HG02870 (cell line): ENCODE results near the gene KLHDC10.
"Not testable (repeated sequence)": the region's sequence is repeated elsewhere in the genome, so short reads cannot be mapped to it uniquely, and the experiment has no call there.

ENCODE experiments used
- ATAC-seq: cut with Tn5 transposase; IDR thresholded peaks from one replicate; pipeline ENCODE4 v1.9.1; 2021; ENCODE audit warnings: mild to moderate bottlenecking, moderate library complexity; ENCODE audit not compliant: unreplicated experiment

KLHDC10 gene, protein sequence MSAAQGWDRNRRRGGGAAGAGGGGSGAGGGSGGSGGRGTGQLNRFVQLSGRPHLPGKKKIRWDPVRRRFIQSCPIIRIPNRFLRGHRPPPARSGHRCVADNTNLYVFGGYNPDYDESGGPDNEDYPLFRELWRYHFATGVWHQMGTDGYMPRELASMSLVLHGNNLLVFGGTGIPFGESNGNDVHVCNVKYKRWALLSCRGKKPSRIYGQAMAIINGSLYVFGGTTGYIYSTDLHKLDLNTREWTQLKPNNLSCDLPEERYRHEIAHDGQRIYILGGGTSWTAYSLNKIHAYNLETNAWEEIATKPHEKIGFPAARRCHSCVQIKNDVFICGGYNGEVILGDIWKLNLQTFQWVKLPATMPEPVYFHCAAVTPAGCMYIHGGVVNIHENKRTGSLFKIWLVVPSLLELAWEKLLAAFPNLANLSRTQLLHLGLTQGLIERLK

DNA sequence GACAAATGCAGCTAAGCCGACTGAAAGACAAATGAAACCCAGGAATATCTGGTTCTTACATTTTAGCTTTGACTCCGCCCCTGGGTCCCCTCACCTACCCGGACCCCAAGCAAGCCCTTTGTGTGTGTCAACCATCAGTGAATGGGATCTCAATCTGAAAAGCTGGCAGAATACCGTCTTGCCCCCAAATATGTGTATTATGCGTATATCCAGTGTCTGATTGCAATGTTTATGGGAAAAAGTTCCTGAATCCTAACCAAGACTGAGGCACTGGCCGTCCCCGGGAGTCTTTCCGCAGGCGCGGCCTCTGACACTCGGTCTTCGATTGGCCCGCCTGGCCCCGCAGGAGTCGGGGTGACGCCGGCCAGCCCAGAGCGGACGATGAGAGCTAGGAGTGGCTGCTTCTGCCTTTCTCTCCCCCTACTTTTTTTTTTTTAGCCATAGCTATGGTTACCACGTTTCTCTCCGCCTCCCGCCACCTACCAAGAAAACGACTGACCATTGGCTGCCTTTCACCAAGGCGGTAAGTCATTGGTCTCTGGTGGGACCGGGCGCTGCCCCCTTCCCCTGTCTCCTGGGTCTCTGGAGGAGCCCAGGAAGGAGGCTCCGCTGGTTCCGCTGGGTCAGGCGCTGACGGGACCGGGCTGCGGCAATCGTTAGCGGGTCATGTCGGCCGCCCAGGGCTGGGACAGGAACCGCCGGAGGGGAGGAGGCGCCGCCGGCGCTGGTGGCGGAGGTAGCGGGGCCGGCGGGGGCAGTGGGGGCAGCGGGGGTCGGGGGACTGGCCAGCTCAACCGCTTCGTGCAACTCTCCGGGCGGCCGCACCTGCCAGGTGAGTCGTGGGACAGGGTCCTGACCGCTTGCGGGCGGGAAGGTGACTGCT is at the start of gene KLHDC10:
KLHDC10 (plus strand) TSS at position 557 of the 883 bp plus-strand sequence; CDS start at position 667, 110 bp downstream.
- peak; percentile 97 for ATAC-seq

DNA sequence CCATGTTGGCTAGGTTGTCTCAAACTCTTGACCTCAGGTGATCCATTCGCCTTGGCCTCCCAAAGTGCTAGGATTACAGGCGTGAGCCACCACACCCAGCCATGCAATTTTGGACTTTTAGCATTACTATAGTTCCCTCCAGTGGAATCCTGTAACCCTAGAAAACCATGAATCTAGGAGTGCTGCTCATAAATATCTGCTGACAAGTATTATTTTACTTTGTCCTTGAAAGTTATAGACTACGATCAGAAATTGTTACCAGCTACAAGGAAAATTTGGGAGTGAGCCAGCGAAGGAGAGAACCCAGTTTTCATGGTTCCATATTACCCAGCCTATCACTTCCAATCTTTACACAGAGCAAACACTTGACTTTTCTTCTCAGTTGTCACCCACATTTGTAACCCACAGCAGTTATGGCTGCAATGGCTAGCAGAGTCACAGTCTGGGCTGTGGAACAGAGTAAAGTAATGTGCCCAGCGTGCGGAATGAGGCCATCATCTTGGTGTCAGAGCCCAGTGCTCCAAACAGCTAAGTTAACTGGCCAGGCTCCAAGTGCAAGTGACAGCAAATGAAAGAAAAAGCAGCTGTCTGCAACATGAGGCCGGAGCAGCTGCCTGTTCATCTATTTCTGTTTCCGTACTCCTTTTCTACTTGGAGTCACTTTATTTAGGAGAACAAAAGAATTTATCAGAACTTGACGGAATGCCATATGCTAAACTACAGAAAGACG is 49.1 kb upstream of the KLHDC10 start:
- no peak for ATAC-seq

DNA sequence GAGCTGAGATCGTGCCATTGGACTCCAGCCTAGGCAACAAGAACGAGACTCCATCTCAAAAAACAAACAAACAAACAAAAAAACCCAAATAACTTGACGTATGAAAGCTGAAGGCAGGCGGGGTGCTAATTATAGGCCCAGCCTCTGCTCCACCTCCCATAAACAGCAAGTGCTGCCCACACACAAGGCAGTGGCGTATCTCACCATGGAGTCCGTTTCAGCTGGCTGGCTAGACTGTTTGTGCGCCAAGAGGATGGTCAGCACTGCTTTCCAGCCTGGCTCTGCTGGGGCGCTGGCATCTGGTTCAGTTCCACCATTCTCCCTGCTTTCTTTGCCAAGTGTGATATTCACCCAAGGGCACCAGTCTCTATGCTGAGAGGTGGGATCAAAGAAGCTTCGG is 48.2 kb upstream of the KLHDC10 start:
- no peak for ATAC-seq

DNA sequence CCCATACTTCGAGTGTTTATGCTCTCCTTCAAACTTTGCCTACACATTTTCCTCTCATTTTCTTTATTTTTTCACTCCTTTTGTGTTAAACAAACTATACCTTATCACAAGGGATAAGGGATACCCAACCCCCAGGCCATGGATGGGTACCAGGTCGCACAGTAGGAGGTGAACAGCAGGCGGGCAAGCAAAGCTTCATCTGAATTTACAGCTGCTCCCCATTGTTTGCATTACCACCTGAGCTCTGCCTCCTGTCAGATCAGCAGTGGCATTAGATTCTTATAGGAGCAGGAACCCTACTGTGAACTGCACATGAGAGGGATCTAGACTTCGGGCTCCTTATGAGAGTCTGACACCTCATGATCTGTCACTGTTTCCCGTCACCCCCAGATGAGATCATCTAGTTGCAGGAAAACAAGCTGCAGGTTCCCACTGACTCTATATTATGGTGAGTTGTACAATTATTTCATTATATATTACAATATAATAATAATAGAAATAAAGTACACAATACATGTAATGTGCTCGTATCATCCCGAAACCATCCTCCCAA is 47.6 kb upstream of the KLHDC10 start:
- no peak for ATAC-seq

DNA sequence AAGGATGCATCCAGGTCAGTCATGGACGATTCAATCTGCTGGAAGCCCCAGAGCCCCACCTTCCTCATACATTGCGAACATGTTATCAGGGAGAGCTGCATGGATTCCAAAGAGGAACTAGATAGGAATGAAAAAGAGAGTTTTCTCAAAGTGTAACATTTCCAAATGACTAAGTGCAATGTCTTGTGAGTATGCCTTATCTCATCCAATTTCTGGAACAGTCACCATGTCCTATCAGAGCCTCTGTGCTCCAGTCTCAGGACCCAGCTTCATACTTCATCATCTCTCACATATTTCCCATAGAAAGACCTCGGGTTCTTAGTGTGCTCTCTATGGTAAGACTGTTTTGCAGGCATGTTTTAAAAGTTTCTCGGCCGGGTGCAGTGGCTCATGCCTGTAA is 45.9 kb upstream of the KLHDC10 start:
- no peak for ATAC-seq

DNA sequence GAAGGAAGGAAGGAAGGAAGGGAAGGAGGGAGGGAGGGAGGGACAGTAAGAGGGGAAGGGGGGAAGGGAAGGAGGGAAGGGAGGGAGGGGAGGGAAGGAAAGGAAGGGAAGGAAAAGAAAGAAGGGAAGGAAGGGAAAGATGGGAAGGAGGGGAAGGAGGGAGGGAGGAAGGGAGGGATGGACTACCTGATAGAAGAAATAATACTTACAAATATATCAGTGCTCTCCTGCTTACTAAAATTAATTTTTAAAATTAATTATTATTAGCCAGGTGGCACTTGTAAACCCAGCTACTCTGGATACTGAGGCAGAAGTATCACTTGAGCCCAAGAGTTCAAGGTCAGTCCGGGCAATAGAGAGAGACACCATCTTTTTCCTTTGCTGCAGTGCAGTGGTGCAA is 37.6 kb upstream of the KLHDC10 start:
- ATAC-seq, result no peak

DNA sequence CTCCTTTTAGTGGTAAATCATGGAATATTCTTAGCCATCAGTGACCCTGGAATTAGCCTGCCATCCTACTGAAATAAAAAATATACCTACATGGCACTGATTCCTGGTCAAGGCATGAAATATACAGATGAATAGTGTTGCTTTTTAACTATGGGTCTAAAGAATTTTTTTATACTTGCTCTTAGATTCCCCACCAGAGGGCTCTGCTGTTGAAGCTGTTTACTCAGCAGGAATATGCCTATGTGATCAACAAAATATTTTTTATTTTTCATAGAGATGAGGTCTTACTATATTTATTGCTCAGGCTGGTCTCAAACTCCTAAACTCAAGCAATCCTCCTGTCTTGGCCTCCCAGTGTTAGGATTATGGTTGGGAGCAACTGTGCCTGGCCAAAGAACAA is 32.6 kb upstream of the KLHDC10 start:
- no peak for ATAC-seq

DNA sequence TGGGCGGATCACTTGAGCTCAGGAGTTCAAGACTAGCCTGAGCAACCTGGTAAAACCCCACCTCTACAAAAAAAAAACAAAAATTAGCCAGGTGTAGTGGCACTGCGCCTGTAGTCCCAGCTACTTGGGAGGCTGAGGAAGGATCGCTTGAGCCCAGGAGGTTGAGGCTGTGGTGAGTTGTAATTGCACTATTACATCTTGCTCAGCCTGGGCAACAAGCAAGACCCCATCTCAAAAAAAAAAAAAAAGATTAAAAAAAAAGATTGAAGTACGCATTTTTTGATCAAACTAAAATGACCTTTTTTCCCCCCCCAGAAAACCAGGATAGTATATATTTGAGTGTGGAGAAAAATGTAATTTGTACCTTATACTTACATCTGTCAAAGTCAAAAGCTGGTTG is 29.8 kb upstream of the KLHDC10 start:
- ATAC-seq, result no peak

DNA sequence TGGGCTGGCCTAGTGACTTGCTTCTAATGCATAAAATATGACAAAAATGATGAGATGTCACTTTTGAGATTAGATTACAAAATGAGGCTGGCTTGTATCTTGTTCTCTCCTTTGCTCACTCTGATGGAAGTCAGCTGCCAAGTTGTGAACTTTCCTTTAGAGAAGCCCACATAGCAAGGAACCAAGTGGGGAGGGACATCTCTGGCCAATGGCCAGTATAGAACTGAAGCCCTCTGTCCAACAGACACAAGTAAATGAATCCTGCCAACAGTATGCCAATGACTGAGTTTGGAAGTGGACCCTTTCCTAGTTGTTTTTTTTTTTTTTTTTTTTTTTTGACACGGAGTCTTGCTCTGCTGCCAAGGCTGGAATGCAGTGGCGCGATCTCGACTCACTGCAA is 22.5 kb upstream of the KLHDC10 start:
- no peak for ATAC-seq

DNA sequence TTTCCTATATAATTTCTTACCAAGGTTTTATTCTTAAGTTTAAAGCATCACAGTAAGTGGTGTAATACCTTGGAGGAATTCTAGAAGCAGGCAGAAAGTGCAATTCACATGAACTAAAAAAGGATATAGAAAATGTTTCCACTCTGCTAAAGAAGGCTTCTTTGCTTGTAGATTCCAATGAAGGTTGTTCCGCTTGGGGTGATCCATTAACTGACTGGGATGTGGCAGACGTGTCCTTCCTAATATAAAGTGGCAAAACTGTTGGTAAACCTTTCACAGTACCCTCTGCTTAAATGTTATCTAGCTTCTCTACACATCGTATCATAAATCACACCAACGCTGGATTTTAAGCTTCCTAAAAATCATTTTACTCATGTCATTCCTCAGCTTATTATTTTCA is 21.4 kb upstream of the KLHDC10 start:
- ATAC-seq, result no peak

DNA sequence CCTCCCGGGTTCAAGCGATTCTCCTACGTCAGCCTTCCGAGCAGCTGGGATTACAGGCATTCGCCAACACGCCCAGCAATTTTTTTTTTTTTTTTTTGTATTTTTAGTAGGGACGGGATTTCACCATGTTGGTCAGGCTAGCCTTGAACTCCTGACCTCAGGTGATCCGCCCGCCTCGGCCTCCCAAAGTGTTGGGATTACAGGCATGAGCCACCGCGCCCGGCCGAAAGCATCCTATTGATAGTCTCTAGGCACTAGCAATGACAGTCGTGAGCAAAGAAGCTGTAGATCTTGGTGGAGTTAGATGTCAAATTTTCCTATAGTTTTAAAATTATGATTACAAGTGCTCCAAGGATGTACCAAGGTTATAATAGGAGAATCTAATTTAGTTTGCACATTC is 18.1 kb upstream of the KLHDC10 start:
- ATAC-seq, result not testable (repeated sequence)

DNA sequence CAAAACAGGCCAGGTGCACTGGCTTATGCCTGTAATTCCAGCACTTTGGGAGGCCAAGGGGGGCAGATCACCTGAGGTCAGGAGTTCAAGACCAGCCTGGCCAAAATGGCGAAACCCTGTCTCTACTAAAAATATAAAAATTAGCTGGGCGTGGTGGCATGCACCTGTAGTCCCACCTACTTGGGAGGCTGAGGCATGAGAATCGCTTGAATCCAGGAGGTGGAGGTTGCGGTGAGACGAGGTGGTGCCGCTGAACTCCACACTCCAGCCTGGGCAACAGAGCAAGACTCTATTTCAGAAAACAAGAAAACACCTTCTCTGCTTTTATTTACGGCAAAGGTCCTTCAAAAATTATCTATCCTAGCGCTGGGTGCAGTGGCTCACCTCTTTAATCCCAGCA is 15.1 kb upstream of the KLHDC10 start:
- ATAC-seq, result not testable (repeated sequence)

DNA sequence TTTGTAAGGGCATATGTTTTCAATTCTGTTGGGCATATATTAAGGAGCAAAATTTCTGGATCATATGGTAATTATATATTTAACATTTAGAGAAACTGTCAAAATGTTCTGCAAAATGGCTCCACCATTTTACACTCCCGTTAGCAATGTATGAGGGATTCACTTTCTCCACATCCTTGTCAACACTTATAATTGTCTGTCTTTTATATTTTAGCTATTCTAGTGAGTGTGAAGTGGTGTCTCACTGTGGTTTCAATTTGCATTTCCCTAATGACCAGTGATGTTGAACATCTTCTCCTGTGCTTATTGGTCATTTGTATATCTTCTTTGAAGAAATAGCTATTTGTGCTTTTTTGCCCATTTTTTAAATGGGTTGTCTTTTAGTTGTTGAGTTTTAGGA is 8.1 kb upstream of the KLHDC10 start:
- no peak for ATAC-seq

DNA sequence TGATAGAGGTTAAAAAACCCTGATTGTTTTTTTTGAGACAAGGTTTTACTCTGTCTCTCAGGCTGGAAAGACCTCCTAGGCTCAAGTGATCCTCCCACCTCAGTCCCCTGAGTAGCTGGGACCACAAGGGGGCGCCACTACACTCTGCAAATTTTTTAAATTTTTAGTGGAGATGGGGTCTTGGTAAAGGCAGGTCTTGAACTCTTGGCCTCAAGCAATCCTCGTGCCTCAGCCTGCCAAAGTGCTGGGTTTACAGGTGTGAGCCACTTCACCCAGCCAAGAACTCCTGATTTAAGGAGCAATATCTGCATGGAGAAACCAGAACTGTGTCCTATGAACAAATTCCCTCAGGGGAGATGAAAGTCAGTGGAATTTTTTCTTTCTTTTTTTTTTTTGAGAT is 7.3 kb upstream of the KLHDC10 start:
- no peak for ATAC-seq

DNA sequence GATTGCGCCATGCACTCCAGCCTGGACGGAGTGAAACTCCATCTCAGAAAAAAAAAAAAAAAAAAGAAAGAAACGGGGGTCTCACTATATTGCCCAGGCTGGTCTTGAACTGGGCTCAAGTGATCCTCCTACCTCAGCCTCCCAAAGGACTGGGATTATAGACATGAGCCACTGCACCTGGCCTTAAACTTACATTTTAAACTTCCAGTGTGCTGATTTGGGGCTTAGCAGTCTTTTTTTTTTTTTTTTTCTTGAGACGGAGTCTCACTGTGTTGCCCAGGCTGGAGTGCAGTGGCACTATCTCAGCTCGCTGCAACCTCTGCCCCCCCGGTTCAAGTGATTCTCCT is 5.8 kb upstream of the KLHDC10 start:
- not testable (repeated sequence) for ATAC-seq

DNA sequence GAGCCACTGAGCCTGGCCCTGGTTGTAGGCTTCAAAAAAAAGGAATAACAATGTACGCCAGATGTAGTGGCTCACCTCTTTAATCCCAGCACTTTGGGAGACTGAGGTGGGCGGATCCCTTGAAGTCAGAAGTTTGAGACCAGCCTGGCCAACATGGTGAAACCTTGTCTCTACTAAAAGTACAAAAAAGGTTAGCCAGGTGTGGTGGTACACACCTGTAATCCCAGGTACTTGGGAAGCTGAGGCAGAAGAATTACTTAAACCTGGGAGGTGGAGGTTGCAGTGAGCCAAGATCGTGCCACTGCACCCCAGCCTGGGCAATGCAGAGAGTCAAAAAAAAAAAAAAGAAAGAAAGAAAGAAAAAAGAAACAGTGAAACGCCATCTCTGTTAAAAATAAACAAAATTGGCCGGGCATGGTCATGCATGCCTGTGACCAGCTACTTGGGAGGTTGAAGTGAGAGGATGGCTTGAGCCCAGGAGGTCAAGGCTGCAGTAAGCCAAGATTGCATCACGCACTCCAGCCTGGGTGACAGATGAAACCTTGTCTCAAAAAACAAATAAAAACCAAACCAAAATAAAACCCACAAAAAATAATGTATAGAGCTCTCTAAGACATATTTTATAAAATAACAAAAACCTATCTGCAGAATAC is 4.7 kb upstream of the KLHDC10 start:
- no peak for ATAC-seq

DNA sequence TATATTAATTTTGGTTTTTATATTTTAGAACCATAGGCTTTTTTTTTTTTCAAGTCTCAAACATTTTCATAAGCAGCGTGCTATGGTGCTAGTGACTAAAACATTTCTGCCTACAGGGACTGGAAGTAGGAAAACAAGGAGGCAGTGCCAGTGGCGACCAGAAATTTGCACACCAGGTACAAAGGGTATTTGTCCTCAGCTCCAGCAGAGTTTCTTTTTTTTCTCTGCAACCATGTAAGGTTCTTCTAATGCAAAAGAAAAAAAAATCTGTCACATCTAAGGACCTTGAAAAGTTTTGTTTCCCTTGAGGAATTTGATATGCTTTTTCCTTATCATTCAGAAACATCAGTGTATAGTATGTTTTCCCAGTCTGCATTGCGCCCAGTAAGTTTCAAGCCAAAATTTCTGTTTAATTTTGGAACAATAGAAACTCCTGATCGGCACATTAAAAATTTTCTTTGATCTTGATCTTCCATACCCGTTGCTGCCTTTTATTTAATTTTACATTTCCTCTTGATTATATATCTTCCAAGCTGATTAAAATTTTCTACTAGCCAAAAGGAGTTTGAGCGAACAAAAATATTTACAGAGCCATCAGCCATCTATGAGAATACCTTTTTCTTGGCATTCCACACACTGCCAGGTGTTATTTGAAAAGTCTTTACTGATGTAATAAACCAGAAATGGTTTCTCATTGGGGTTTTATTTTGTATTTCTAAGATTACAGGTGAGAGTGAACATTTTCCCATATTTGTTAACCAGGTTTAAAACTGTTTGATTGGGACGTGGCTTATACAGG is 956 bp upstream of the KLHDC10 start:
- no peak for ATAC-seq

DNA sequence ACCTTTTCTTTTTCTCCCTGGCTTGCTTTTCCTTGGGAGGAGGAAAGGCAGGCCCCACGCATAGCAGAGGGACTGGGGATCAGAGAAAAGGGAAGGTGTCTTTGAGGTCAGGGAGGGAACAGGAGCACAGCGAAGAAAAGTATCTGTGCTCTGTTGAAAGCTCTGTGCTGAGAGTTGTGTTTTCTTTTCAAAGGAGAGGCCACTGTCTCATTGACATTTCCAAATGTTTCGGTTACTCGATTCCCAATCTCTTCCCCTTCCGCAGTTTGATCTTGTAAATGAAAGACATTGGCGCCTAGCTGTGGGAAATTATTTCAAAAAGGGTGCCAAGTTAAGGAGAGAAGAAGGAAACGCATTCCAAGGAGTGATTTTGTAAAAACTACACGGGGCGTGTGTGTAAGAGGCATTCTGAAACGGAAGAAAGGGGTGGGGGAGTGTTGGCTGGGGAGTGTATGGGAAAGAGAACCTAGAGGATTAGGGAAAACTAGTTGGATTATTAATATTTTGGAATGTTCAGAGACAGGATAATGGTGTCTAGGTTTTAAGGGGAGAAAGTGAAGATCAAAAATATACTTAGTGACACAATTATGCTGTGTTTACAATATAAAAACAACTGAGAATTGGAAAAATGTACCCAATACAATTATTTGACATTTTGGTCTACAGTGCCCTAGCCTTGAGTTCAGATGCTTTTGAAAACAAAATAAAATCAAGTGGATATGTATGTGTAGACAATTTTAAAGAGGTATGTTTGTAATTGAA is 708 bp downstream of the KLHDC10 start:
- ATAC-seq, result peak; percentile 3
